AG09309 (cell line): ENCODE data around the gene PDZK1.

Experiments
- DNase-seq: peaks from one replicate; pipeline ENCODE4 v3.0.0-alpha.2; 2010; ENCODE audit warnings: low read depth
- H3K4me3 ChIP-seq: 2 replicates; pipeline ENCODE4 v1.5.1; 2011; ENCODE audit warnings: mild to moderate bottlenecking, low read depth, low read length, moderate library complexity; ENCODE audit not compliant: control insufficient read depth
- CTCF ChIP-seq: IDR thresholded peaks from 2 replicates; pipeline ENCODE4 v1.5.1; 2011; ENCODE audit warnings: mild to moderate bottlenecking, low read depth, low read length, inconsistent platforms; ENCODE audit not compliant: insufficient read depth, control insufficient read depth; ENCODE audit errors: missing control alignments

Gene PDZK1

GRCh38 chr1:145707183-145707867 is at the start of gene PDZK1:
TSS of gene PDZK1 (minus strand) at chr1:145707368. CDS start at chr1:145688021, 19,347 bp downstream.
- H3K4me3 ChIP-seq: no peak within 1 kb of the TSS
- no peak for DNase-seq
- TF ChIP-seq CTCF: no peak

- peak; percentile 96 for DNase-seq
- no peak overlapping the region; the same call in 1 of the 2 replicates for H3K4me3 ChIP-seq
- no peak for TF ChIP-seq CTCF
These were observed 44.4 kb upstream of the PDZK1 start for GRCh38 chr1:145751491-145752037.

- no peak for DNase-seq
- no peak overlapping the region for H3K4me3 ChIP-seq
- TF ChIP-seq CTCF: no peak
These were observed 43.3 kb upstream of the PDZK1 start for GRCh38 chr1:145750426-145750825.

GRCh38 chr1:145747398-145748247 is 40.5 kb upstream of the PDZK1 start:
- no peak for DNase-seq
- H3K4me3 ChIP-seq: no peak overlapping the region
- no peak for TF ChIP-seq CTCF

GRCh38 chr1:145740269-145740668 is 33.1 kb upstream of the PDZK1 start:
- peak; percentile 84 for DNase-seq
- no peak overlapping the region for H3K4me3 ChIP-seq
- TF ChIP-seq CTCF: no peak

- no peak for TF ChIP-seq CTCF
- no peak for DNase-seq
- no peak overlapping the region for H3K4me3 ChIP-seq
These were observed 29.0 kb upstream of the PDZK1 start for GRCh38 chr1:145736191-145736590.
